HEK293 (cell line): ENCODE results near the gene CD2.

Experiments
- CTCF ChIA-PET: fragments of 350-600 bp; formaldehyde crosslinking; extraction: SDS; loops from one replicate; lab custom pipeline; 2021; ENCODE audit warnings: antibody characterized with exemption; lab: Yijun Ruan, JAX
- POLR2A ChIA-PET: fragments of 300-600 bp; formaldehyde crosslinking; extraction: SDS; loops from one replicate; lab custom pipeline; 2020; ENCODE audit warnings: antibody characterized with exemption, inconsistent platforms; lab: Yijun Ruan, JAX
- H3K27ac ChIP-seq: fragments of 200-500 bp; sonication (Bioruptor generic); 2 replicates; pipeline ENCODE4 v1.5.1; 2014; ENCODE audit warnings: low read depth, low read length, control low read depth, inconsistent platforms; ENCODE audit errors: extremely low read depth
- H3K36me3 ChIP-seq, 2 experiments: fragments of 200-500 bp in 1 of 2; sonication (Bioruptor generic) in 1 of 2; 1 replicate in 1 of 2; 2 replicates in 1 of 2; pipeline ENCODE4 v1.5.1; 2014 to 2017; ENCODE audit warnings: inconsistent platforms in 2 of 2, low read length in 2 of 2; ENCODE audit not compliant: control insufficient read depth in 2 of 2, insufficient read depth in 1 of 2
- H3K4me1 ChIP-seq: fragments of 200-500 bp; sonication (Bioruptor generic); 2 replicates; pipeline ENCODE4 v1.5.1; 2014; ENCODE audit warnings: mild to moderate bottlenecking, low read length, inconsistent platforms; ENCODE audit not compliant: control insufficient read depth, insufficient read depth
- H3K4me3 ChIP-seq: 2 replicates; pipeline ENCODE4 v1.5.1; 2011; ENCODE audit warnings: low read depth, mild to moderate bottlenecking, control low read depth, low read length, moderate library complexity
- H3K9me3 ChIP-seq: fragments of 200-500 bp; sonication (Bioruptor generic); 2 replicates; pipeline ENCODE4 v1.5.1; 2014; ENCODE audit warnings: low read depth, low read length, inconsistent platforms; ENCODE audit not compliant: control insufficient read depth, insufficient read depth
- GLIS2 ChIP-seq: fragments of 450-650 bp; formaldehyde crosslinking; IDR thresholded peaks from 2 replicates; pipeline ENCODE4 v1.5.1; 2016; ENCODE audit warnings: missing biosample characterization, missing genetic modification characterization
- KLF1 ChIP-seq: fragments of 450-650 bp; formaldehyde crosslinking; IDR thresholded peaks from 2 replicates; pipeline ENCODE4 v1.5.1; 2016; ENCODE audit warnings: missing biosample characterization, missing genetic modification characterization
- MZF1 ChIP-seq: fragments of 450-650 bp; formaldehyde crosslinking; IDR thresholded peaks from 2 replicates; pipeline ENCODE4 v1.5.1; 2017; ENCODE audit warnings: missing biosample characterization, missing genetic modification characterization, borderline replicate concordance
- OSR2 ChIP-seq: fragments of 450-650 bp; formaldehyde crosslinking; IDR thresholded peaks from 2 replicates; pipeline ENCODE4 v1.5.1; 2016; ENCODE audit warnings: missing biosample characterization, missing genetic modification characterization
- SP3 ChIP-seq: fragments of 450-650 bp; formaldehyde crosslinking; IDR thresholded peaks from 2 replicates; pipeline ENCODE4 v1.5.1; 2016; ENCODE audit warnings: missing biosample characterization, missing genetic modification characterization
- YY2 ChIP-seq: fragments of 450-650 bp; formaldehyde crosslinking; IDR thresholded peaks from 2 replicates; pipeline ENCODE4 v1.5.1; 2016; ENCODE audit warnings: missing biosample characterization, missing genetic modification characterization
- ZBTB48 ChIP-seq: fragments of 450-650 bp; formaldehyde crosslinking; IDR thresholded peaks from 2 replicates; pipeline ENCODE4 v1.5.1; 2016; ENCODE audit warnings: missing biosample characterization, missing genetic modification characterization
- ZFP3 ChIP-seq: fragments of 450-650 bp; formaldehyde crosslinking; IDR thresholded peaks from 2 replicates; pipeline ENCODE4 v1.5.1; 2016; ENCODE audit warnings: low read depth, missing biosample characterization, missing genetic modification characterization
- ZNF138 ChIP-seq: fragments of 450-650 bp; formaldehyde crosslinking; IDR thresholded peaks from 2 replicates; pipeline ENCODE4 v1.5.1; 2016; ENCODE audit warnings: missing biosample characterization, missing genetic modification characterization, borderline replicate concordance
- ZNF155 ChIP-seq: fragments of 450-650 bp; formaldehyde crosslinking; IDR thresholded peaks from 2 replicates; pipeline ENCODE4 v1.5.1; 2016; ENCODE audit warnings: missing biosample characterization, missing genetic modification characterization
- ZNF157 ChIP-seq: fragments of 450-650 bp; formaldehyde crosslinking; IDR thresholded peaks from 2 replicates; pipeline ENCODE4 v1.5.1; 2016; ENCODE audit warnings: missing biosample characterization, missing genetic modification characterization
- ZNF169 ChIP-seq: fragments of 450-650 bp; formaldehyde crosslinking; IDR thresholded peaks from 2 replicates; pipeline ENCODE4 v1.5.1; 2016; ENCODE audit warnings: missing biosample characterization, missing genetic modification characterization
- ZNF175 ChIP-seq: fragments of 450-650 bp; formaldehyde crosslinking; IDR thresholded peaks from 2 replicates; pipeline ENCODE4 v1.5.1; 2016; ENCODE audit warnings: missing biosample characterization, missing genetic modification characterization
- ZNF354C ChIP-seq: fragments of 450-650 bp; formaldehyde crosslinking; IDR thresholded peaks from 2 replicates; pipeline ENCODE4 v1.5.1; 2016; ENCODE audit warnings: missing biosample characterization, missing genetic modification characterization, low read depth, borderline replicate concordance
- ZNF426 ChIP-seq: fragments of 450-650 bp; formaldehyde crosslinking; IDR thresholded peaks from 2 replicates; pipeline ENCODE4 v1.5.1; 2017; ENCODE audit warnings: missing biosample characterization, missing genetic modification characterization, mild to moderate bottlenecking, inconsistent platforms, moderate library complexity
- ZNF521 ChIP-seq: fragments of 450-650 bp; formaldehyde crosslinking; IDR thresholded peaks from 2 replicates; pipeline ENCODE4 v1.5.1; 2017; ENCODE audit warnings: missing biosample characterization, mild to moderate bottlenecking, missing genetic modification characterization
- ZNF544 ChIP-seq: fragments of 450-650 bp; formaldehyde crosslinking; IDR thresholded peaks from 2 replicates; pipeline ENCODE4 v1.5.0; 2017; ENCODE audit warnings: missing biosample characterization, missing genetic modification characterization
- ZNF600 ChIP-seq: fragments of 450-650 bp; formaldehyde crosslinking; IDR thresholded peaks from 2 replicates; pipeline ENCODE4 v1.5.1; 2016; ENCODE audit warnings: missing biosample characterization, missing genetic modification characterization
- ZNF654 ChIP-seq: fragments of 450-650 bp; formaldehyde crosslinking; IDR thresholded peaks from 2 replicates; pipeline ENCODE4 v1.5.1; 2016; ENCODE audit warnings: low read depth, missing biosample characterization, missing genetic modification characterization
- ZNF747 ChIP-seq: fragments of 450-650 bp; formaldehyde crosslinking; IDR thresholded peaks from 2 replicates; pipeline ENCODE4 v1.5.1; 2016; ENCODE audit warnings: missing biosample characterization, missing genetic modification characterization
- TF ChIP-seq, protein P1 (sequence below): fragments of 450-650 bp; formaldehyde crosslinking; IDR thresholded peaks from 2 replicates; pipeline ENCODE4 v1.5.1; 2017; ENCODE audit warnings: missing biosample characterization, missing genetic modification characterization
- TF ChIP-seq, protein P2 (sequence below): fragments of 450-650 bp; formaldehyde crosslinking; IDR thresholded peaks from 2 replicates; pipeline ENCODE4 v1.5.1; 2016; ENCODE audit warnings: missing biosample characterization, missing genetic modification characterization, borderline replicate concordance
- TF ChIP-seq, protein P3 (sequence below): fragments of 450-650 bp; formaldehyde crosslinking; IDR thresholded peaks from 2 replicates; pipeline ENCODE4 v1.5.1; 2016; ENCODE audit warnings: missing biosample characterization, missing genetic modification characterization
- TF ChIP-seq, protein P4 (sequence below): fragments of 450-650 bp; formaldehyde crosslinking; IDR thresholded peaks from 2 replicates; pipeline ENCODE4; 2016; ENCODE audit warnings: missing biosample characterization, missing genetic modification characterization
- TF ChIP-seq, protein P5 (sequence below): fragments of 450-650 bp; formaldehyde crosslinking; IDR thresholded peaks from 2 replicates; pipeline ENCODE4 v1.5.1; 2016; ENCODE audit warnings: missing biosample characterization, missing genetic modification characterization
- TF ChIP-seq, protein P6 (sequence below): fragments of 450-650 bp; formaldehyde crosslinking; IDR thresholded peaks from 2 replicates; pipeline ENCODE4 v1.5.1; 2017; ENCODE audit warnings: missing biosample characterization, missing genetic modification characterization

The CD2 gene

DNA sequence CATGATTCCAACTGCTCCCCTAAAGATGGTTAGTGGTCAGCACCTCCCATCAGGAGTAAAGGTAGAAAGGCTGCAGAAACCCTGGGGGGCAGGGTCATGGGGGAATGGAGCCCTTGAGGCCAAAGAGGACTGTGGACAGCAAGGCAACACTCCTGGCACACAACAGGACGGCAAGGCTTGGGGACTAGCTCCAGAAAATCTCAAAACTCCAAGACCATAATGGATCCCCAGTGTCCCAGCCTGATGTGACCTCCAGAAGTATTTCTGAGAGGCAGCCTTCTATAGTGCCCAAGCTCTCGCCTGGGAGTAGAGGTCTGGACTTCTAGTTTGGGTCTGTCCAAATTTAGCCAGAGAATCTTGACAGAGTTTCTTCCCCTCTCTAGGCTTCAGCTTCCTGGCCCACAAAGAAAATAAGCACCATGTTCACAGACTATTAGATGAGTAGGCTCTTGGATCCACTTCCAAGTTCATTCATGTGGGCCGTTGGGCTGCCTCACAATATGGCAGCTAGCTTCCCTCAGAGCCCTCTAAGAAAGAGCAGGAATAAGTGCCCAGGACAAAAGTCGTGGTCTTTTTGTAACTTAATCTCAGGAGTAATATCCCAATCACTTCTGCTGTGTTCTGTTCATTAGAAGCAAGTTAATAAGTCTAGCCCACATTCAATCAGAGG lies 6.9 kb downstream of the CD2 start (continued):
- TF ChIP-seq ZBTB48: no peak

GRCh38 chr1:116762281-116762680 lies 8.1 kb downstream of the CD2 start:
- no peak overlapping the region for H3K27ac ChIP-seq

DNA sequence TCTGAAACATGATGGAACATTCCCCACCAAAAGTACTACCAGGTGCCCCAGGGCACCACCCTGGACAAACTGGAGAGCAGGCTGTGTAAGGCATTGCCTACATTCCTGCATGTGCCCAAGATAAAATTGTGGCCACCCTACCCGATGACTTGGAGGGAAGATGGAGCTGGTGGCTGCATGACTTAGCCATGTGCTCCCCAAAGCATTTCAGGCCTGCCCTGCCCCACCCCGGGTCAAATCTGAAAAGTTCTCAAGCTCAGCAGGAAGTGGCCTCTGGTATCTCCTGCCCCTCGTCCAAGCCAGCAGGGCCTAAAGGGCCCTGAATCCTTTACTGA lies 8.5 kb downstream of the CD2 start:
- Histone ChIP-seq H3K4me3 (no peak overlapping the region), H3K36me3 (no peaks in the 10 kb centered on the region), H3K4me1 (no peaks in the 10 kb centered on the region), H3K9me3 (no peaks in the 10 kb centered on the region), H3K27ac (no peak overlapping the region)
- CTCF ChIA-PET: no interaction called here
- POLR2A ChIA-PET: interaction anchor here (0.6 kb wide), 1 partner anchor 95 kb away, joined by 4 read pairs; the partner anchor contains the start of gene IGSF3
- TF ChIP-seq YY2 (tag by site-specific recombination) (no peak), GLIS2 (tag by site-specific recombination) (no peak), OSR2 (tag by site-specific recombination) (no peak), MZF1 (tag by site-specific recombination) (no peak), ZNF521 (tag by site-specific recombination) (no peak), ZNF747 (tag by site-specific recombination) (no peak), ZNF544 (no peak), ZNF169 (tag by site-specific recombination) (no peak), ZNF654 (tag by site-specific recombination) (no peak), KLF1 (no peak)
- TF ChIP-seq, protein P1, sequence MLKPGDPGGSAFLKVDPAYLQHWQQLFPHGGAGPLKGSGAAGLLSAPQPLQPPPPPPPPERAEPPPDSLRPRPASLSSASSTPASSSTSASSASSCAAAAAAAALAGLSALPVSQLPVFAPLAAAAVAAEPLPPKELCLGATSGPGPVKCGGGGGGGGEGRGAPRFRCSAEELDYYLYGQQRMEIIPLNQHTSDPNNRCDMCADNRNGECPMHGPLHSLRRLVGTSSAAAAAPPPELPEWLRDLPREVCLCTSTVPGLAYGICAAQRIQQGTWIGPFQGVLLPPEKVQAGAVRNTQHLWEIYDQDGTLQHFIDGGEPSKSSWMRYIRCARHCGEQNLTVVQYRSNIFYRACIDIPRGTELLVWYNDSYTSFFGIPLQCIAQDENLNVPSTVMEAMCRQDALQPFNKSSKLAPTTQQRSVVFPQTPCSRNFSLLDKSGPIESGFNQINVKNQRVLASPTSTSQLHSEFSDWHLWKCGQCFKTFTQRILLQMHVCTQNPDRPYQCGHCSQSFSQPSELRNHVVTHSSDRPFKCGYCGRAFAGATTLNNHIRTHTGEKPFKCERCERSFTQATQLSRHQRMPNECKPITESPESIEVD (tag by site-specific recombination): no peak
- TF ChIP-seq, protein P2, sequence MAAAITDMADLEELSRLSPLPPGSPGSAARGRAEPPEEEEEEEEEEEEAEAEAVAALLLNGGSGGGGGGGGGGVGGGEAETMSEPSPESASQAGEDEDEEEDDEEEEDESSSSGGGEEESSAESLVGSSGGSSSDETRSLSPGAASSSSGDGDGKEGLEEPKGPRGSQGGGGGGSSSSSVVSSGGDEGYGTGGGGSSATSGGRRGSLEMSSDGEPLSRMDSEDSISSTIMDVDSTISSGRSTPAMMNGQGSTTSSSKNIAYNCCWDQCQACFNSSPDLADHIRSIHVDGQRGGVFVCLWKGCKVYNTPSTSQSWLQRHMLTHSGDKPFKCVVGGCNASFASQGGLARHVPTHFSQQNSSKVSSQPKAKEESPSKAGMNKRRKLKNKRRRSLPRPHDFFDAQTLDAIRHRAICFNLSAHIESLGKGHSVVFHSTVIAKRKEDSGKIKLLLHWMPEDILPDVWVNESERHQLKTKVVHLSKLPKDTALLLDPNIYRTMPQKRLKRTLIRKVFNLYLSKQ: no peak
- TF ChIP-seq, protein P3, sequence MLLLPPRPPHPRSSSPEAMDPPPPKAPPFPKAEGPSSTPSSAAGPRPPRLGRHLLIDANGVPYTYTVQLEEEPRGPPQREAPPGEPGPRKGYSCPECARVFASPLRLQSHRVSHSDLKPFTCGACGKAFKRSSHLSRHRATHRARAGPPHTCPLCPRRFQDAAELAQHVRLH (tag by site-specific recombination): no peak
- TF ChIP-seq, protein P4, sequence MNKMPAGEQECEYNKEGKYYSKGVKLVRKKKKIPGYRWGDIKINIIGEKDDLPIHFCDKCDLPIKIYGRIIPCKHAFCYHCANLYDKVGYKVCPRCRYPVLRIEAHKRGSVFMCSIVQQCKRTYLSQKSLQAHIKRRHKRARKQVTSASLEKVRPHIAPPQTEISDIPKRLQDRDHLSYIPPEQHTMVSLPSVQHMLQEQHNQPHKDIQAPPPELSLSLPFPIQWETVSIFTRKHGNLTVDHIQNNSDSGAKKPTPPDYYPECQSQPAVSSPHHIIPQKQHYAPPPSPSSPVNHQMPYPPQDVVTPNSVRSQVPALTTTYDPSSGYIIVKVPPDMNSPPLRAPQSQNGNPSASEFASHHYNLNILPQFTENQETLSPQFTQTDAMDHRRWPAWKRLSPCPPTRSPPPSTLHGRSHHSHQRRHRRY (tag by site-specific recombination): no peak
- TF ChIP-seq, all 188 proteins: peak for 0

More at GRCh38 chr1:116762281-116762680, 8.1 kb downstream of the CD2 start:
- POLR2A ChIA-PET: no interaction called here
- H3K4me3 ChIP-seq: no peak overlapping the region
- CTCF ChIA-PET: interaction anchor here (0.6 kb wide), 1 partner anchor 9 kb away, joined by 3 read pairs; no protein-coding TSS in a partner anchor
- H3K4me1 ChIP-seq: no peaks in the 10 kb centered on the region
- TF ChIP-seq ZNF600 (tag by site-specific recombination) (no peak), ZNF138 (tag by site-specific recombination) (no peak), ZNF426 (tag by site-specific recombination) (no peak), ZFP3 (tag by site-specific recombination) (no peak), ZNF354C (no peak), ZNF155 (tag by site-specific recombination) (no peak), SP3 (tag by site-specific recombination) (no peak), ZNF175 (tag by site-specific recombination) (no peak), ZNF157 (no peak)
- TF ChIP-seq, protein P5, sequence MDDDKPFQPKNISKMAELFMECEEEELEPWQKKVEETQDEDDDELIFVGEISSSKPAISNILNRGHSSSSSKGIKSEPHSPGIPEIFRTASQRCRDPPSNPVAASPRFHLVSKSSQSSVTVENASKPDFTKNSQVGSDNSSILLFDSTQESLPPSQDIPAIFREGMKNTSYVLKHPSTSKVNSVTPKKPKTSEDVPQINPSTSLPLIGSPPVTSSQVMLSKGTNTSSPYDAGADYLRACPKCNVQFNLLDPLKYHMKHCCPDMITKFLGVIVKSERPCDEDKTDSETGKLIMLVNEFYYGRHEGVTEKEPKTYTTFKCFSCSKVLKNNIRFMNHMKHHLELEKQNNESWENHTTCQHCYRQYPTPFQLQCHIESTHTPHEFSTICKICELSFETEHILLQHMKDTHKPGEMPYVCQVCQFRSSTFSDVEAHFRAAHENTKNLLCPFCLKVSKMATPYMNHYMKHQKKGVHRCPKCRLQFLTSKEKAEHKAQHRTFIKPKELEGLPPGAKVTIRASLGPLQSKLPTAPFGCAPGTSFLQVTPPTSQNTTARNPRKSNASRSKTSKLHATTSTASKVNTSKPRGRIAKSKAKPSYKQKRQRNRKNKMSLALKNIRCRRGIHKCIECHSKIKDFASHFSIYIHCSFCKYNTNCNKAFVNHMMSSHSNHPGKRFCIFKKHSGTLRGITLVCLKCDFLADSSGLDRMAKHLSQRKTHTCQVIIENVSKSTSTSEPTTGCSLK (tag by site-specific recombination): no peak
- TF ChIP-seq, protein P6, sequence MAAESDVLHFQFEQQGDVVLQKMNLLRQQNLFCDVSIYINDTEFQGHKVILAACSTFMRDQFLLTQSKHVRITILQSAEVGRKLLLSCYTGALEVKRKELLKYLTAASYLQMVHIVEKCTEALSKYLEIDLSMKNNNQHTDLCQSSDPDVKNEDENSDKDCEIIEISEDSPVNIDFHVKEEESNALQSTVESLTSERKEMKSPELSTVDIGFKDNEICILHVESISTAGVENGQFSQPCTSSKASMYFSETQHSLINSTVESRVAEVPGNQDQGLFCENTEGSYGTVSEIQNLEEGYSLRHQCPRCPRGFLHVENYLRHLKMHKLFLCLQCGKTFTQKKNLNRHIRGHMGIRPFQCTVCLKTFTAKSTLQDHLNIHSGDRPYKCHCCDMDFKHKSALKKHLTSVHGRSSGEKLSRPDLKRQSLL (tag by site-specific recombination): no peak
- TF ChIP-seq, protein P2: no peak
- H3K36me3 ChIP-seq: no peaks in the 10 kb centered on the region
- no peaks in the 10 kb centered on the region for H3K9me3 ChIP-seq
